ENCODE results near the gene MUC5AC.

GRCh38 chr11:1134848-1135445 lies 22.8 kb upstream of the MUC5AC start:
- no peak for TF ChIP-seq POLR2A (IDR thresholded peaks at IDR 0.05)
- TF ChIP-seq, protein P1, sequence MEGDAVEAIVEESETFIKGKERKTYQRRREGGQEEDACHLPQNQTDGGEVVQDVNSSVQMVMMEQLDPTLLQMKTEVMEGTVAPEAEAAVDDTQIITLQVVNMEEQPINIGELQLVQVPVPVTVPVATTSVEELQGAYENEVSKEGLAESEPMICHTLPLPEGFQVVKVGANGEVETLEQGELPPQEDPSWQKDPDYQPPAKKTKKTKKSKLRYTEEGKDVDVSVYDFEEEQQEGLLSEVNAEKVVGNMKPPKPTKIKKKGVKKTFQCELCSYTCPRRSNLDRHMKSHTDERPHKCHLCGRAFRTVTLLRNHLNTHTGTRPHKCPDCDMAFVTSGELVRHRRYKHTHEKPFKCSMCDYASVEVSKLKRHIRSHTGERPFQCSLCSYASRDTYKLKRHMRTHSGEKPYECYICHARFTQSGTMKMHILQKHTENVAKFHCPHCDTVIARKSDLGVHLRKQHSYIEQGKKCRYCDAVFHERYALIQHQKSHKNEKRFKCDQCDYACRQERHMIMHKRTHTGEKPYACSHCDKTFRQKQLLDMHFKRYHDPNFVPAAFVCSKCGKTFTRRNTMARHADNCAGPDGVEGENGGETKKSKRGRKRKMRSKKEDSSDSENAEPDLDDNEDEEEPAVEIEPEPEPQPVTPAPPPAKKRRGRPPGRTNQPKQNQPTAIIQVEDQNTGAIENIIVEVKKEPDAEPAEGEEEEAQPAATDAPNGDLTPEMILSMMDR (IDR thresholded peaks at IDR 0.05), result no peak

Measured in heart left ventricle (tissue), 13 donors.